SK-N-SH treated with all-trans-retinoic acid at 6 μM for 48 hours (cell line): ENCODE measurements around the gene KIF1A.

ENCODE experiments used
- ESRRG ChIP-seq: fragments of 250-450 bp; sonication (Bioruptor Pico); IDR thresholded peaks from 2 replicates; pipeline ENCODE4 v1.6.1; 2021; ENCODE audit warnings: mild to moderate bottlenecking
- ZFP3 ChIP-seq: fragments of 250-450 bp; sonication (Bioruptor Pico); IDR thresholded peaks from 2 replicates; pipeline ENCODE4 v1.5.0; 2020; ENCODE audit warnings: mild to moderate bottlenecking, moderate library complexity
- TF ChIP-seq, protein P1 (sequence below): fragments of 250-450 bp; sonication (Bioruptor Pico); IDR thresholded peaks from 2 replicates; pipeline ENCODE4 v1.8.0; 2020; ENCODE audit warnings: mild to moderate bottlenecking, moderate library complexity, borderline replicate concordance
- TF ChIP-seq, protein P2 (sequence below): fragments of 250-450 bp; sonication (Bioruptor Pico); IDR thresholded peaks from 2 replicates; pipeline ENCODE4 v1.5.0; 2020; ENCODE audit warnings: mild to moderate bottlenecking, moderate library complexity
- TF ChIP-seq, protein P3 (sequence below): fragments of 250-450 bp; sonication (Bioruptor Pico); IDR thresholded peaks from 2 replicates; pipeline ENCODE4 v1.8.0; 2021; ENCODE audit warnings: low read depth, mild to moderate bottlenecking, moderate library complexity, borderline replicate concordance

DNA sequence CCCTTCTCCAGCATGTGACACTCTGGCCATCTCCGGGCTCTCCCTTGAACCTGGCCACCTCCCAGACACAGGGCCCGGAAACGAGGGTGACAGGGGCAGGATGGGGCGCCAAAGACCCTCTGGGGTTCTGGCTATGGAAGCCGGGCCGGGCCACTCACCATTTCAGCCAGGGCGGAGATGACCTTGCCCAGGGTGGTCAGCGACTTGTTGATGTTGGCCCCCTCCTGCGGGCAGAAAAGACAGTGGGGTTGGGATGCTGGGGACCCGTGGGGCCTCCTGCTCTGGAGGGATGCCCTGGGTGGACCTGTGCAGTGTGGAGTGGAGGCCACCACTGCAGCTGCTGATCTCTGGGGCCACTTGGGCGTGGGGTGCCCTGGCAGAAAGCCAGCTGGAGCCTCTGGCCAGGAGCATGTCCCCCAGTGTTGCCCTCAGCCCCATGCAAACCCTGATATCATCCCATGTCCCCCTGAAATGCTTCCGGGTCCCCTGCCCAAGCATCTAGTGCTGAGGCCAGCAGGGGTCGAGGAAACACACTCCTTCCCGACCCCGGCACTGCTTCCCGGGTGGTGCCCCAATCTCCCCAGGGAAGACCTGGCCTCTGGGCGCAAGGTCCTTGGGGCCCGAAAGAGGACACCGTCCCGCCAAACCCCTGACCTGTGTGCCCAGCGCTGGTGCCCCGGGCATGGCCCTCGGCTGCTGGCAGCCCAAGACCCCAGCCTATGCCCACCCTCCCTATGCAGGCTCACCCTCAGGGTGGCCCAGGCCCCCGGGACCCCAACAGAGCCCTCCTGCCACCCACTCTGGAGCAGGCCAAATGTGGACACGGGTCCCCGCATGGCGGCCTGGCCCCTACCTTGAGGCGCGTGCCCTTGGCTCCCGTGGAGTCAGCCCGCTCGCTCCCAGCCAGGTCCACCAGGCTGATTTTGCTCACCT, 36.9 kb downstream of the KIF1A start:
- TF ChIP-seq ZFP3 (CRISPR knock-in tag) (no peak), ESRRG (CRISPR knock-in tag) (no peak)
- TF ChIP-seq, protein P1, sequence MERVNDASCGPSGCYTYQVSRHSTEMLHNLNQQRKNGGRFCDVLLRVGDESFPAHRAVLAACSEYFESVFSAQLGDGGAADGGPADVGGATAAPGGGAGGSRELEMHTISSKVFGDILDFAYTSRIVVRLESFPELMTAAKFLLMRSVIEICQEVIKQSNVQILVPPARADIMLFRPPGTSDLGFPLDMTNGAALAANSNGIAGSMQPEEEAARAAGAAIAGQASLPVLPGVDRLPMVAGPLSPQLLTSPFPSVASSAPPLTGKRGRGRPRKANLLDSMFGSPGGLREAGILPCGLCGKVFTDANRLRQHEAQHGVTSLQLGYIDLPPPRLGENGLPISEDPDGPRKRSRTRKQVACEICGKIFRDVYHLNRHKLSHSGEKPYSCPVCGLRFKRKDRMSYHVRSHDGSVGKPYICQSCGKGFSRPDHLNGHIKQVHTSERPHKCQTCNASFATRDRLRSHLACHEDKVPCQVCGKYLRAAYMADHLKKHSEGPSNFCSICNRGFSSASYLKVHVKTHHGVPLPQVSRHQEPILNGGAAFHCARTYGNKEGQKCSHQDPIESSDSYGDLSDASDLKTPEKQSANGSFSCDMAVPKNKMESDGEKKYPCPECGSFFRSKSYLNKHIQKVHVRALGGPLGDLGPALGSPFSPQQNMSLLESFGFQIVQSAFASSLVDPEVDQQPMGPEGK: no peak
- TF ChIP-seq, protein P2, sequence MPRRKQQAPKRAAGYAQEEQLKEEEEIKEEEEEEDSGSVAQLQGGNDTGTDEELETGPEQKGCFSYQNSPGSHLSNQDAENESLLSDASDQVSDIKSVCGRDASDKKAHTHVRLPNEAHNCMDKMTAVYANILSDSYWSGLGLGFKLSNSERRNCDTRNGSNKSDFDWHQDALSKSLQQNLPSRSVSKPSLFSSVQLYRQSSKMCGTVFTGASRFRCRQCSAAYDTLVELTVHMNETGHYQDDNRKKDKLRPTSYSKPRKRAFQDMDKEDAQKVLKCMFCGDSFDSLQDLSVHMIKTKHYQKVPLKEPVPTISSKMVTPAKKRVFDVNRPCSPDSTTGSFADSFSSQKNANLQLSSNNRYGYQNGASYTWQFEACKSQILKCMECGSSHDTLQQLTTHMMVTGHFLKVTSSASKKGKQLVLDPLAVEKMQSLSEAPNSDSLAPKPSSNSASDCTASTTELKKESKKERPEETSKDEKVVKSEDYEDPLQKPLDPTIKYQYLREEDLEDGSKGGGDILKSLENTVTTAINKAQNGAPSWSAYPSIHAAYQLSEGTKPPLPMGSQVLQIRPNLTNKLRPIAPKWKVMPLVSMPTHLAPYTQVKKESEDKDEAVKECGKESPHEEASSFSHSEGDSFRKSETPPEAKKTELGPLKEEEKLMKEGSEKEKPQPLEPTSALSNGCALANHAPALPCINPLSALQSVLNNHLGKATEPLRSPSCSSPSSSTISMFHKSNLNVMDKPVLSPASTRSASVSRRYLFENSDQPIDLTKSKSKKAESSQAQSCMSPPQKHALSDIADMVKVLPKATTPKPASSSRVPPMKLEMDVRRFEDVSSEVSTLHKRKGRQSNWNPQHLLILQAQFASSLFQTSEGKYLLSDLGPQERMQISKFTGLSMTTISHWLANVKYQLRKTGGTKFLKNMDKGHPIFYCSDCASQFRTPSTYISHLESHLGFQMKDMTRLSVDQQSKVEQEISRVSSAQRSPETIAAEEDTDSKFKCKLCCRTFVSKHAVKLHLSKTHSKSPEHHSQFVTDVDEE (CRISPR knock-in tag): no peak
- TF ChIP-seq, protein P3, sequence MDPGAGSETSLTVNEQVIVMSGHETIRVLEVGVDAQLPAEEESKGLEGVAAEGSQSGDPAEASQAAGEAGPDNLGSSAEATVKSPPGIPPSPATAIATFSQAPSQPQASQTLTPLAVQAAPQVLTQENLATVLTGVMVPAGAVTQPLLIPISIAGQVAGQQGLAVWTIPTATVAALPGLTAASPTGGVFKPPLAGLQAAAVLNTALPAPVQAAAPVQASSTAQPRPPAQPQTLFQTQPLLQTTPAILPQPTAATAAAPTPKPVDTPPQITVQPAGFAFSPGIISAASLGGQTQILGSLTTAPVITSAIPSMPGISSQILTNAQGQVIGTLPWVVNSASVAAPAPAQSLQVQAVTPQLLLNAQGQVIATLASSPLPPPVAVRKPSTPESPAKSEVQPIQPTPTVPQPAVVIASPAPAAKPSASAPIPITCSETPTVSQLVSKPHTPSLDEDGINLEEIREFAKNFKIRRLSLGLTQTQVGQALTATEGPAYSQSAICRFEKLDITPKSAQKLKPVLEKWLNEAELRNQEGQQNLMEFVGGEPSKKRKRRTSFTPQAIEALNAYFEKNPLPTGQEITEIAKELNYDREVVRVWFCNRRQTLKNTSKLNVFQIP (CRISPR knock-in tag): no peak
